ENCODE data around the gene HMCN1. TPM values are rescaled to one million over a fixed set of nuclear protein-coding genes. Genes with fewer than 3 reads are reported as not detected.
A peak's percentile ranks its signal among the peaks of the same experiment; 100 is the strongest.

Gene HMCN1
- total and polyA plus RNA-seq, 4 donors, result 1.5 to 6.8 (median 3.5) TPM

GRCh38 chr1:186102547-186103148 lies 368.5 kb downstream of the HMCN1 start:
- Histone ChIP-seq H3K4me3 (ENCODE audit: low read depth in 1 of 3, low read length in 3 of 3) (no peak overlapping the region), H3K9me3 (ENCODE audit: control insufficient read depth in 4 of 4, low read length in 3 of 4) (no peaks in the 10 kb centered on the region), H3K4me1 (ENCODE audit: control insufficient read depth in 4 of 4, insufficient read depth in 4 of 4, low read length in 3 of 4) (no peaks in the 10 kb centered on the region), H3K36me3 (ENCODE audit: control insufficient read depth in 4 of 4, insufficient read depth in 3 of 4, low read depth in 1 of 4, low read length in 3 of 4) (peaks cover 0 to 2% (median 0%) of the 10 kb centered on the region in 4 donors), H3K27me3 (ENCODE audit: control insufficient read depth in 4 of 4, insufficient read depth in 4 of 4, low read length in 3 of 4) (no peaks in the 10 kb centered on the region), H3K9ac (ENCODE audit: low read depth in 1 of 2, low read length in 2 of 2) (no peak overlapping the region), H3K27ac (ENCODE audit: low read depth in 1 of 2, low read length in 2 of 2) (no peak overlapping the region)
- no peak for TF ChIP-seq EGR1 (IDR thresholded peaks at IDR 0.05; ENCODE audit: low read depth in 2 of 2)
- peak; percentile 9 to 38 for TF ChIP-seq JUND (IDR thresholded peaks at IDR 0.05)
- TF ChIP-seq, protein P1, sequence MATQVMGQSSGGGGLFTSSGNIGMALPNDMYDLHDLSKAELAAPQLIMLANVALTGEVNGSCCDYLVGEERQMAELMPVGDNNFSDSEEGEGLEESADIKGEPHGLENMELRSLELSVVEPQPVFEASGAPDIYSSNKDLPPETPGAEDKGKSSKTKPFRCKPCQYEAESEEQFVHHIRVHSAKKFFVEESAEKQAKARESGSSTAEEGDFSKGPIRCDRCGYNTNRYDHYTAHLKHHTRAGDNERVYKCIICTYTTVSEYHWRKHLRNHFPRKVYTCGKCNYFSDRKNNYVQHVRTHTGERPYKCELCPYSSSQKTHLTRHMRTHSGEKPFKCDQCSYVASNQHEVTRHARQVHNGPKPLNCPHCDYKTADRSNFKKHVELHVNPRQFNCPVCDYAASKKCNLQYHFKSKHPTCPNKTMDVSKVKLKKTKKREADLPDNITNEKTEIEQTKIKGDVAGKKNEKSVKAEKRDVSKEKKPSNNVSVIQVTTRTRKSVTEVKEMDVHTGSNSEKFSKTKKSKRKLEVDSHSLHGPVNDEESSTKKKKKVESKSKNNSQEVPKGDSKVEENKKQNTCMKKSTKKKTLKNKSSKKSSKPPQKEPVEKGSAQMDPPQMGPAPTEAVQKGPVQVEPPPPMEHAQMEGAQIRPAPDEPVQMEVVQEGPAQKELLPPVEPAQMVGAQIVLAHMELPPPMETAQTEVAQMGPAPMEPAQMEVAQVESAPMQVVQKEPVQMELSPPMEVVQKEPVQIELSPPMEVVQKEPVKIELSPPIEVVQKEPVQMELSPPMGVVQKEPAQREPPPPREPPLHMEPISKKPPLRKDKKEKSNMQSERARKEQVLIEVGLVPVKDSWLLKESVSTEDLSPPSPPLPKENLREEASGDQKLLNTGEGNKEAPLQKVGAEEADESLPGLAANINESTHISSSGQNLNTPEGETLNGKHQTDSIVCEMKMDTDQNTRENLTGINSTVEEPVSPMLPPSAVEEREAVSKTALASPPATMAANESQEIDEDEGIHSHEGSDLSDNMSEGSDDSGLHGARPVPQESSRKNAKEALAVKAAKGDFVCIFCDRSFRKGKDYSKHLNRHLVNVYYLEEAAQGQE (IDR thresholded peaks at IDR 0.05), result peak; percentile 97
- no peak for TF ChIP-seq RAD21 (IDR thresholded peaks at IDR 0.05)
- TF ChIP-seq SP1 (IDR thresholded peaks at IDR 0.05), result no peak
- TF ChIP-seq NR2F2 (IDR thresholded peaks at IDR 0.05), result peak; percentile 62
- TF ChIP-seq, protein P2, sequence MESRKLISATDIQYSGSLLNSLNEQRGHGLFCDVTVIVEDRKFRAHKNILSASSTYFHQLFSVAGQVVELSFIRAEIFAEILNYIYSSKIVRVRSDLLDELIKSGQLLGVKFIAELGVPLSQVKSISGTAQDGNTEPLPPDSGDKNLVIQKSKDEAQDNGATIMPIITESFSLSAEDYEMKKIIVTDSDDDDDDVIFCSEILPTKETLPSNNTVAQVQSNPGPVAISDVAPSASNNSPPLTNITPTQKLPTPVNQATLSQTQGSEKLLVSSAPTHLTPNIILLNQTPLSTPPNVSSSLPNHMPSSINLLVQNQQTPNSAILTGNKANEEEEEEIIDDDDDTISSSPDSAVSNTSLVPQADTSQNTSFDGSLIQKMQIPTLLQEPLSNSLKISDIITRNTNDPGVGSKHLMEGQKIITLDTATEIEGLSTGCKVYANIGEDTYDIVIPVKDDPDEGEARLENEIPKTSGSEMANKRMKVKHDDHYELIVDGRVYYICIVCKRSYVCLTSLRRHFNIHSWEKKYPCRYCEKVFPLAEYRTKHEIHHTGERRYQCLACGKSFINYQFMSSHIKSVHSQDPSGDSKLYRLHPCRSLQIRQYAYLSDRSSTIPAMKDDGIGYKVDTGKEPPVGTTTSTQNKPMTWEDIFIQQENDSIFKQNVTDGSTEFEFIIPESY (IDR thresholded peaks at IDR 0.05), result no peak
- TF ChIP-seq FOXA1 (IDR thresholded peaks at IDR 0.05), result no peak
- 57% methylated on average over 3 of the region's 3 CpGs for WGBS
- DNase-seq (ENCODE audit: low spot score), result no peak

- H3K36me3 ChIP-seq (ENCODE audit: control insufficient read depth in 4 of 4, insufficient read depth in 3 of 4, low read depth in 1 of 4, low read length in 3 of 4), result peaks cover 0 to 2% (median 0%) of the 10 kb centered on the region in 4 donors
- H3K9me3 ChIP-seq (ENCODE audit: control insufficient read depth in 4 of 4, low read length in 3 of 4), result no peaks in the 10 kb centered on the region
- H3K9ac ChIP-seq (ENCODE audit: low read depth in 1 of 2, low read length in 2 of 2), result no peak overlapping the region
- no peak overlapping the region for H3K4me3 ChIP-seq (ENCODE audit: low read depth in 1 of 3, low read length in 3 of 3)
- WGBS, result 67% methylated on average over 1 of the region's 1 CpG
- no peaks in the 10 kb centered on the region for H3K4me1 ChIP-seq (ENCODE audit: control insufficient read depth in 4 of 4, insufficient read depth in 4 of 4, low read length in 3 of 4)
- no peak for DNase-seq (ENCODE audit: low spot score)
- no peak overlapping the region for H3K27ac ChIP-seq (ENCODE audit: low read depth in 1 of 2, low read length in 2 of 2)
- no peaks in the 10 kb centered on the region for H3K27me3 ChIP-seq (ENCODE audit: control insufficient read depth in 4 of 4, insufficient read depth in 4 of 4, low read length in 3 of 4)
- no peak for TF ChIP-seq JUND (IDR thresholded peaks at IDR 0.05)
- TF ChIP-seq CTCF (IDR thresholded peaks at IDR 0.05; ENCODE audit: low read depth, low read length, missing input control), result no peak
- no peak for TF ChIP-seq TAF1 (conservative IDR thresholded peaks at IDR 0.05)
- TF ChIP-seq RAD21 (IDR thresholded peaks at IDR 0.05), result no peak
- TF ChIP-seq SP1 (IDR thresholded peaks at IDR 0.05), result no peak
- TF ChIP-seq FOXA2 (IDR thresholded peaks at IDR 0.05), result no peak
- TF ChIP-seq ATF3 (IDR thresholded peaks at IDR 0.05), result no peak
- no peak for TF ChIP-seq YY1 (IDR thresholded peaks at IDR 0.05)
- TF ChIP-seq RXRA (IDR thresholded peaks at IDR 0.05), result no peak
- TF ChIP-seq MAX (IDR thresholded peaks at IDR 0.05), result no peak
Observed at GRCh38 chr1:186104459-186104858, 370.3 kb downstream of the HMCN1 start.

Data from liver (tissue), 9 donors.